Nephron (organoid): Measurements from ENCODE around the gene DNAJC7.

Experiments used
- H3K27ac Mint-ChIP-seq, 3 experiments: 2 replicates each; pipeline ENCODE4 v1.8.0; 2020; ENCODE audit warnings: mixed read lengths in 3 of 3, mild to moderate bottlenecking in 2 of 3, moderate library complexity in 1 of 3
- H3K27me3 Mint-ChIP-seq: 2 replicates; pipeline ENCODE4 v1.8.0; 2021; ENCODE audit warnings: low read depth, mild to moderate bottlenecking, moderate library complexity, mixed read lengths
- H3K36me3 Mint-ChIP-seq: 2 replicates; pipeline ENCODE4 v1.8.0; 2020; ENCODE audit warnings: low read depth, mixed read lengths
- H3K4me1 Mint-ChIP-seq: 2 replicates; pipeline ENCODE4 v1.8.0; 2020; ENCODE audit warnings: mixed read lengths
- H3K4me3 Mint-ChIP-seq, 3 experiments: 2 replicates each; pipeline ENCODE4 v1.8.0; 2020; ENCODE audit warnings: mild to moderate bottlenecking in 3 of 3, mixed read lengths in 3 of 3, moderate library complexity in 2 of 3
- H3K9me3 Mint-ChIP-seq: 2 replicates; pipeline ENCODE4 v1.8.0; 2020; ENCODE audit warnings: mixed read lengths
- CTCF ChIP-seq, 3 experiments: fragments of 200-600 bp; sonication (generic); IDR thresholded peaks; one replicate each; pipeline ENCODE4 v1.5.0; 2021; ENCODE audit warnings: antibody characterized with exemption in 3 of 3; ENCODE audit not compliant: unreplicated experiment in 3 of 3

The DNAJC7 gene

DNA sequence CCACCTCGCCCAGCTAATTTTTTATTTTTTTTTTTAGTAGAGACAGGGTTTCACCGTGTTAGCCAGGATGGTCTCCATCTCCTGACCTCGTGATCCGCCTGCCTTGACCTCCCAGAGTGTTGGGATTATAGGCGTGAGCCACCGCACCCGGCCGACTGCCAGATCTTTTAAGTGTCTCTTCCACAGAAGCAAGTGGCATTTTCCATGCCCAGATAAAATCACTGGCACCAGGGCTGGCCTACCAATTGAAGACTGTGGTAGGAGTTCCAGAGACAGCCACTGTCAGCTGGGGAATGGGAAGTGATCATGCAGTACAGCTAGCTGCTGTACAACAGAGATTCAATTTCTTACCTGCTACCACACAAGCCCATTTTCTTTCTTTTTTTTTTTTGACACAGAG is 32.8 kb downstream of the DNAJC7 start:
- no peaks in the 10 kb centered on the region for H3K27me3 Mint-ChIP-seq
- peaks cover 32% of the 10 kb centered on the region for H3K4me1 Mint-ChIP-seq
- no peak overlapping the region for H3K27ac Mint-ChIP-seq
- peaks cover 79% of the 10 kb centered on the region for H3K36me3 Mint-ChIP-seq
- H3K4me3 Mint-ChIP-seq: no peak overlapping the region
- H3K9me3 Mint-ChIP-seq: no peaks in the 10 kb centered on the region
- TF ChIP-seq CTCF (IDR thresholded peaks at IDR 0.05; ENCODE audit: unreplicated experiment in 3 of 3): no peak

- no peaks in the 10 kb centered on the region for H3K9me3 Mint-ChIP-seq
- H3K4me3 Mint-ChIP-seq: no peak overlapping the region
- peaks cover 73% of the 10 kb centered on the region for H3K36me3 Mint-ChIP-seq
- H3K27me3 Mint-ChIP-seq: no peaks in the 10 kb centered on the region
- TF ChIP-seq CTCF (IDR thresholded peaks at IDR 0.05; ENCODE audit: unreplicated experiment in 3 of 3): no peak
- peaks cover 21% of the 10 kb centered on the region for H3K4me1 Mint-ChIP-seq
- peak overlapping the region in 1 of 3 experiments; percentile 28 for H3K27ac Mint-ChIP-seq
Observed at GRCh38 chr17:41982026-41982760, 35.0 kb downstream of the DNAJC7 start.

GRCh38 chr17:41977991-41978390 is 39.2 kb downstream of the DNAJC7 start:
- no peaks in the 10 kb centered on the region for H3K27me3 Mint-ChIP-seq
- TF ChIP-seq CTCF (IDR thresholded peaks at IDR 0.05; ENCODE audit: unreplicated experiment in 3 of 3): no peak
- peaks cover 74% of the 10 kb centered on the region for H3K36me3 Mint-ChIP-seq

DNA sequence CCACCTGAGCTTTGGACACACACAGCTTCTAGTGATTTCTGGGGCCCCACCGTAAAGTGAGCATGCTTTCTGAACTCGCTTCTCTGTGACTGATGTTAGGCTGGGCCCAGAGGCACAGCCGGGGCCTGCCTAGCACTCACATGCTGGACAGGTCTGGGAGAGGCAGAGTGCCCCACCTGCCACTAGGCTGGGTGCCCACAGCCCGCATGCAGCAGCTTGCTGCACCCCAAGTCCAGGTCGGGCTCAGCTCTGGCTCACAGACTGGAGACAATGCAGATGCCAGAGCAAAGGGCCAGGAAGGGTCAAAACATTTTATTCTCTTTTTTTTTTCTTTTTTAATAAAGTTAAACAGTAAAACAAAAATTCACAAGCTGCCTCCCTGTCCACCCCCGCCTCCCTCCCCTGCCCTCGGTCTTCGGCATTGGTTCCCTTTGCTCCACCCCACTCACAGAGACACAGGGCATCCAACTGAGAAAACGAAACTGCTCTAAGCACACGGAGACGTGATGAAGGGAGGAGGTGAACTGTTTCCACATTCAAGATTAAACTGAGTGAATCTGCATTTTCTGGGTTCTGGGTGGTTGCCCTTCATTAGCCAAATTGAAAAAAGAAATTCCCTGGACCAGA is 41.0 kb downstream of the DNAJC7 start:
- Mint-ChIP-seq H3K27ac (peak overlapping the region; percentile 42 to 59 (median 58)), H3K36me3 (peaks cover 68% of the 10 kb centered on the region)

More at GRCh38 chr17:41977991-41978390, 39.2 kb downstream of the DNAJC7 start:
- H3K4me1 Mint-ChIP-seq: peaks cover 11% of the 10 kb centered on the region
- no peak overlapping the region for H3K4me3 Mint-ChIP-seq
- H3K9me3 Mint-ChIP-seq: no peaks in the 10 kb centered on the region
- no peak overlapping the region for H3K27ac Mint-ChIP-seq

GRCh38 chr17:41975099-41976083 is 41.8 kb downstream of the DNAJC7 start:
- no peak for TF ChIP-seq CTCF (IDR thresholded peaks at IDR 0.05; ENCODE audit: unreplicated experiment in 3 of 3)
- Mint-ChIP-seq H3K4me1 (peaks cover 23% of the 10 kb centered on the region), H3K4me3 (no peak overlapping the region), H3K27me3 (no peaks in the 10 kb centered on the region), H3K9me3 (no peaks in the 10 kb centered on the region), H3K27ac (no peak overlapping the region), H3K36me3 (peaks cover 65% of the 10 kb centered on the region)

More for the DNA sequence above, 41.0 kb downstream of the DNAJC7 start:
- Mint-ChIP-seq H3K9me3 (no peaks in the 10 kb centered on the region), H3K4me1 (peaks cover 19% of the 10 kb centered on the region), H3K4me3 (no peak overlapping the region), H3K27me3 (no peaks in the 10 kb centered on the region)
- TF ChIP-seq CTCF (IDR thresholded peaks at IDR 0.05; ENCODE audit: unreplicated experiment in 3 of 3): no peak
